HG03097 (cell line): Measurements from ENCODE around the gene ALPG.
"Not testable (repeated sequence)": the region's sequence is repeated elsewhere in the genome, so short reads cannot be mapped to it uniquely, and the experiment has no call there.

Experiments used
- ATAC-seq: cut with Tn5 transposase; IDR thresholded peaks from one replicate; pipeline ENCODE4 v1.9.1; 2021; ENCODE audit not compliant: unreplicated experiment, low FRiP score

The ALPG gene

DNA sequence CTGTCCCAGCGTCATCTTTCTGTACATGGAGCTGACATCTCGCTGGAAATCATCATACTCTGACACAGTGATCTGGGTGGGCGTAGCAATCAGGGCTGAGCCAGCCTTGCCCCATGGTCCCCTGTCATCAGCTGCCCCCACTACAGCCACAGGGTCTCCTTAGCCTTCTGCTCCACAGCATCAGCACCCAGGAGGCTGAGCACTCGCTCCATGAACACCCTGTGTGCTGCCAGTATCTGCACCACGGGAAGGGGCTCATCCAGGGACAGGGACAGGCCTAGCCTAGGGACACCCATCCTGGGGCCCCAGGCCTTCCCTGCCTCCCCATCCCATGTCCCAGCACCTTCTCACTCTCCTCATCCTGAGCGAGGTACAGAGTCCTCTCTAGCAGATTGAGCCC lies 11.4 kb downstream of the ALPG start:
- no peak for ATAC-seq

DNA sequence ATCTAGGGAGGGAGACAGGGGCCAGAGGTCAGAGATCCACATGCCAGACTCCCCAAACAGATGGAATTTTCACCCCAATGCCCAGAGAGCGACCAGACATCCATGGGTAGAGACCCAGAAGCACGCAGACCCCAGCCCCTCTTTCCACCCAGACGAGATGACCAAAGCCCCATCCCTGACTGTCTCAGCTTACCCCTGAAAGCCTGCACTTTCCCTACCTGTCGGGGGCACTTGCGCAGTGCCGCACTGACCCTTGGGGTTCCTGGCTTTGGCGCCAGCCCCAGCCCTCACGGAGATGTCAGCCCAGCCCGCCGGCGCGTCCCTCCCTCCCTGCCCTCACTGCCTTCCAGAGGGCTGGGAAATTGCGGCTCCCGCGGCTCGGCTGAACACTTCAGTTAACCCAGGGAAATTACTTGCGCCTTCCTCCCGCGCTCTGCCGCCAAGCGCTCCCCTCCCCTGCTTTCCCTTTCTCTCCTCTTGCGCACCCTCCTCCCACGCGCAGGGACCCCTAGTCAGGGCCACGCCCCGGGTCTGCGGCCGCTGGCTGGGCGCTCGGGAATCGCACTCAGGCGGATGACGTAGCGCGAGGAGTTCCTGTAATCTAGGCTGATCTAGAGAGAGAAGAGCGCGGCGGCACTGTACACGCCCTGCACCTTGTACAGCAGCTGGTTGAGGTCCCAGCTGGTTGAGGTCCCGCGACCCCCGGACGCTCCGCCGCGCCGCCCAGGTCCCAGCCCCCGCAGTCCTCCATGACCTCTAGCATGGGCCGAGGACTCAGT lies 12.0 kb downstream of the ALPG start:
- no peak for ATAC-seq

DNA sequence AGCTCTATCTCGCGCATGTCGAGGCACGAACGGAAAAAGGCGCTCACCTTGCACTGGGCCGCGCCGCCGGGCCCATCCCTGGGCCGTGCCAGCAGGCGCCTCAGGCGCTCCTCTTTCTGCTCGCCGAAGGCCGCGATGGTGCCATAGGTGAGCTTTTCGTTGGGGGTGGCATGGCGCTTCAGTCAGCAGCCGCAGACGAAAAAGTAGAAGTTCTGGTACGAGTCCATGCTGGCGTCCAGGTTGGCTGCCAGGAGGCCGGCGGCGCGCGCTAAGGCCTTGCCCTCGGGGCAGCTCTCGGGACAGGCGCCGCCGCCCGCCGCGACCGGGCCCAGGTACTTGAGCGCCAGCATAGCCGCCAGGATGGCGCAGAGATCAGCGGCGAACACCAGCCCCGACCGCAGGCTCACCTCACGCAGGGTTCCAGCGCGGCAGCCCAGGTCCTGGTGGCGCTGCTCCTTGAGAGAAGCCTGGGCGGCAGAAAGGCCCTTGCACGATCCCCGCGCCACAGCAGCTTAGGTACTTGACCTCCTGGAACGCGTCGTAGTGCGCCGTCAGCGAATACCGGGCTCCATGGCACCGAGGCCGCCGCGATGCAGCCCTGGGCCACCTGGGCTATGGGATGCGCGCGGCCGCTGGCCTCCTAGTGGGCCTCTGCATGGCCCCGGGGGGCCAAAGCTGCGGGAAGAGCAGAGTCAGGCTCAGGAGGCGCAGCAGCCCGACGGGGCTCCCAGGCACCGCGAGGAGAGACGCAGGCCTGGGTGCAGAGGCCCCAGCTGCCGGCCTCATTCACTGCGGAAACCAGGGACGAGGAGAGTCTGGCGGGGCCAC lies 12.8 kb downstream of the ALPG start:
- ATAC-seq = no peak

GRCh38 chr2:232420073-232420454 lies 13.4 kb downstream of the ALPG start:
- ATAC-seq = no peak

DNA sequence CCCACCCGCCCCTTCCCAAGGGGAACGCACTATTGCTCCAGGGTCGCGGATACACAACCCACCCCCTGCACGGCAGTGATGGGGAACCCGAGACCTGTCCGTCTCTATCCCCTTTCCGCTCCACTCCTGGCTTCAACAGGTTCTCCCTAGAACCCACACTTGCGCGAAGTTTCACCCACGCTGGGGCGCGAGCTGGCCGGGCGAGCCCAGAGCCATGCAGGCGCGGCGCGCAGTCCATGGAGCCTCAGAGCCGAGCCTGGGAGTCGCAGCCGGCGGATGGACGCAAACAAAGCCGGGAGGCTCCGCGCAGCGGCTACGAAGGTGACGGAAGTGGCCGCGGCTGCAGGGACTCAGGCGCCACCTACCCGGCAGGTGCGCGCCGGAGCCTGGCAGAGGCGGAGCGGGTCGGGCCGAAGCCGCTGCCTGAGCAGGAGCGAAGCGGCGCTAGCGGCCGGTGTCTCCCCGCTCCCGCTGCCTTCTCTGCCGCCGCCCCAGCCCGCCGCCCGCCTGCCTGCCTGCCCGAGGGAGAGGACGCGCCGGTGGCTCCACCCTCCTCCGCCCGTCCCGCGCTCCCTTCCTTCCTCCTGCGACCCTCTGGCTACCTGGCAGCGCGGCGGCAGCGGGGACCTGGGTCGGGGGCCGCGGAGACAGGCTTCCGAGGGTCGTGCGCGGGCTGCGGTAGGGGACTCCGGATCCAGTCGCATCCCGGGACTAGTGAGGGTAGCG lies 14.0 kb downstream of the ALPG start:
- ATAC-seq = no peak

DNA sequence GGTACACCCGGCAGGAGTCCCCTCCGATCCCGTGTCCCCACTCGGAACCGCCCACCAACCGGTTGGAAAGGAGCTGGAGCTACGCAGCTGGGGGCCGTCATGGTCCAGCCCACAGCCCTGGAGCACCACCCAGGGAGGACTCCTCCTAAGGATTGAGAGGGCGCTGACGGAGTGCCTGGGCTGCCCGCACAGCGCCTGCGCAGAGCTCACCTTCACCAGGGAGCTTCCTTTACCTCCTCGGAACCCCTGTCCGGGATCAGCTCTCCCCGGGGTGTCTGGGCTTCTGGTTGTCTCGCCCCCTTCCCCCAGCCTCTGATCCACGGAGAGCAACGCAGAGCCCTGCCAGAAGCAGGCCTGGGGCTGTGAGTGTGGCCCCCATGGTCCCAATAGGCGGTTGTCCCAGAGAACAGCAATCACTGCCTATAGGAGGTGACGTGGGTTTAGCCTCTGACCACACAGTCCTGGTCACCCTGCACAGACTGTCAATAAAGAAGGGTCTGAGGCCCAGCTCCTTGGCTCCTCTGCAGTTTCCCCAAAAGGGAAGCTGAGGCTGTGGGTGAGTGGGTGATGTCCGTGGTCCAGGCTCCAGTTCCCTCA lies 14.6 kb downstream of the ALPG start:
- no peak for ATAC-seq

GRCh38 chr2:232422051-232422450 lies 15.4 kb downstream of the ALPG start:
- no peak for ATAC-seq

- not testable (repeated sequence) for ATAC-seq
Measured at GRCh38 chr2:232422996-232423395, 16.4 kb downstream of the ALPG start.

GRCh38 chr2:232423407-232423806 lies 16.8 kb downstream of the ALPG start:
- ATAC-seq = not testable (repeated sequence)

- ATAC-seq = no peak
Measured at GRCh38 chr2:232431705-232432590, 25.3 kb downstream of the ALPG start.

DNA sequence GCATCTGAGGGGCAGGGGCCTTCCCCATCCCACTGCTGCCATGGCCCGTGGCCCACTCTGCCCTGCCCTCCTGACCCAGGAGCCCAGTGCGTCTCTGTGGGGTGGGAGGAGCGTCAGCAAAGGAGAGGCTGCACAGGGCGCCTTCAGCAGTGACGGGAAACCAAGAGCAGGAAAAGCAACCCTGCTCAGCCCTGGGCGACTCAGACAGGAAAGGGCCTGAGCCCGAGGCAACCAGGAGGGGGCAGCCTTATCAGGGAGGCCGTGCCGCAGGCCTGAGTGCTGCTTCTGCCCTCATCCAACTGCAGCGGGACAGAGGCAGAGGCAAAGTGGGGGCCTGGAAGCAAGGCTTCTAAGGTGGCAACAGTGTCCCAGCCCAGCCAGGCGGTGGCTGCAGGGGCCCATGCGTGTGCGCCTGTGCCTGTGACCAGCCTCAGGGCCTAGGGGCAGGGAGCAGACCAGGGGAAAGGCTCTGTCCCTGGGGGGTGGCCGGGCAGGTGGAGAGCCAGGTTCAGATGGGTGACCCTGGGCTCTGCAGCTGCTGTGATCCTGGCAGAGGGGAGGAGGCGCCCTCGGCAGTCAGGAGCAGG lies 26.0 kb downstream of the ALPG start:
- no peak for ATAC-seq

DNA sequence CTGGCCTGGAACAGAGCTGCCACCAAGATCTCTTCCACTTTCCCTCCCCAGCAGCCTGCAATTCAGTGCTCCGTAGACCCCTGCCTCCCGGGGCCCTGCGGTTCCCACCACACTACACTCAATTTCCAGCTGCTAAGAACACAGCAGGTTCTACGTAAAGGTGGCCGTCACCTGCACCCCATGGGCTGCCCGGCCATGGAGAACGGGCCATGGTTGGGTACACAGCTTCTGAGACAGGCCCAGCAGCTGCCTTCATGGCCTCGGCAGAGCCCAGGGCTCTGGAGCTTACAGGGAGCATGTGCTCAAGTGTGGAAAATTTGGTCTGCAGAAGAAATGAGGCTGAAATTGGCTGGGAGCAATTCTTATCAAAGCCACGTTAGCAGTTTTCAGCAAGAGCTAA lies 27.0 kb downstream of the ALPG start:
- ATAC-seq = not testable (repeated sequence)

DNA sequence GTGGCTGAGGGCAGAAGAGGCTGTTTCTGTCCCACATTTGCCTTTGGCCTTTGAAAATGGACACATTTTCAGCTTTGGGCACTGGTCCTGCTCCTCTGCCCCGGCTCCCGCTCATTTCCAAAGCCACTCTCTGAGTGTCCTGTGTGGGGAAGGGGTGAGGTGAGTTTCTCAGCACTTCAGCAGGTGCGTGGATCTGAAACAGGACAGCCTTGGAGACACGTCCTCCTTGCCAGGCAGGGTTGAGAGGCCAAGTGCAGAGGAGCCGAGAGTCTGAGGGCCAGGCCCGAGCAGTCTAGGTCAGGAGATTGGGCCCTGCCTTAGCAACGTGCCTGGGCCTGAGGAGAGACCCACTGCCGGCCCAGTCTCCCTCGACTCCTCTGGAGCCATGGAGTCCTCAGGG lies 27.4 kb downstream of the ALPG start:
- no peak for ATAC-seq

GRCh38 chr2:232434563-232435374 lies 28.1 kb downstream of the ALPG start:
- no peak for ATAC-seq

DNA sequence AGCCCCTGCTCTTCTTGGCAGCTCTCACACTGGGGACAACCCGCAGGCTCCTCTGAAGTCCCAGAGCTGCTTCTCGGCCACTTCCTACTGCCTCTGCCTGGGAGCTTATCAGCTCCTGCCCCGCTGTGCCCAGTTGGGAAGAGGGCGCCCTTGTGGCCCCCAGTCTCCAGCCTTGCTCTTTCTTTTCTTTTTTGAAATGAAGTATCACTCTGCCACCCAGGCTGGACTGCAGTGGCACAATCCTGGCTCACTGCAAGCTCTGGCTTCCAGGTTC lies 28.7 kb downstream of the ALPG start:
- no peak for ATAC-seq

DNA sequence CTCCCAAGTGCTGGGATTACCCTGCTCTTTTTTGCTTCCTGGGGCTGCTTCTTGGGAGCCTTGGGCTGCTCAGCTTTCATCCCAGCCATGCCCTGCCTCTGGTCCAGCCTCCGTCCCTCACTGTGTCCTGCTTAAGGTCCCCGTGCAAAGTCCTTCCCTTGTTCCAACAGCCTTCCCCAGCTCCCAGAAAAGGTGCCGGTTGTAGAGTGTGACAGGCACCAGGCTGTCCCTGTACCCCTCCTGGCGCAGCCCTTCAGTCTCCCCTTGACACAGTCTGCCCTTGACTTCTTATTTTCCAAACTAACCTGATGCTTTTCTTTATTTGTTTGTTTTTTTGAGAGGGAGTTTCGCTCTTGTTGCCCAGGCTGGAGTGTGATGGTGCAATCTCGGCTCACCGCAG lies 29.2 kb downstream of the ALPG start:
- ATAC-seq = no peak

DNA sequence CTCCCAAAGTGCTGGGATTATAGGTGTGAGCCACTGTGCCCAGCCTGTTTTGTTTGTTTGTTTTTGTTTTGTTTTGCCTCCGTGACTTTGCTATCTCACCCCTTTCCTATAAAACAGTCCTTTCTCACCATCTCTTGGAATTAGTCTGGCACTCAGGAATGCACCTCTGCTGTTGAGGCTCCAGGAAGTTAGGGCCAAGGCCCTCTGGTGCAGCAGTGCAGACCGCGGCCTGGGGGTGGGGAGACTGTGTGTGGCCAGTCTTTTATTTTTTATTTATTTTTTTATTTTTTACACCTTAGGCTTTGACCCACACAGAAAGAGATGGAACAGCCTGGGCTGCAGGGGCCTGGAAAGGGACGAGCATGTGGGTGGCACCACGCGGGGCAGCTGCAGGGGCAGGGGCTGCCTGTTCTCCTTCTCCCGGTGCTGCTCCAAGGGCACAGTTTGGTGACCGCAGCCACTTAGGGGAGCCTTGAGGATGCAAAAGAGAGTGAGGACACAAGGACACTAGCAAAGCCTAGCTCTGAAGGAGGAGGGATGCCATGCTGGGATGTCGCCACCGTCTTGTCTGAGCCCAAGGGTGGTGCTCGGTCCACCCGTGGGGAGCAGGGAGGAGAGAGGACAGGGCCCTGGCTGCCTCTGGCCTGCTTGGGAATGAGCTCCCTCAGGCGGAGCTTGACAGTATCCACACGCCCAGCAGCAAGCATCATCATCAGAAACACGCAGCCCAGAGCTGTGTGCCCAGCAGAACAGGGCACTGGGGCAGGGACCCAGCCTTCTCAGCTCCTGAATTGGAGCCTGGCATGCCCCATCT lies 29.9 kb downstream of the ALPG start:
- ATAC-seq = no peak

DNA sequence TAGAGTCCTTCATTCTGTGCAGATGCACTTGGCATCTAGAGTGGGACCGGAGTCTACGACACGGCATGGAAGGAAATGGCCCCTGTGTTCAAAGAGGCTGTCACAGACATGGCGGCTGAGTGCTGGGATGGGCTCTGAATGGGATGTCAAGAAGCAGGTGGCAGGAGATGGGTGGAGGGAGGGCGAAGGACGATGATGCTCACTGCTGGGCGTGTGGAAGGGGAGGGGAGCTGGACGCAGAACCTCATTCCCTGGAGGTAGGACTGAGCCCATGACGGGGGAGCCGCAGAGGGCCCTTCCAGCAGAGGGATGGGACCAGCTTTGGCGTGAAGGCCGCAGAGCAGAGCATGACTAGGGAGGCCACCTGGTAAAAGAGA lies 30.5 kb downstream of the ALPG start:
- ATAC-seq = no peak
